ACHN (cell line): Measurements from ENCODE around the gene AAR2.

Source experiments
- DNase-seq: peaks from one replicate; pipeline ENCODE4 v3.0.0-alpha.2; 2015
- in situ Hi-C: cut with HindIII; loops from 2 replicates; pipeline ENCODE4 v1.10.0; 2017; ENCODE audit warnings: low sequenced_read_pairs, low pct_ligation_motif_present, low pct_unique_long_range_greater_than_20kb

AAR2 gene

DNA sequence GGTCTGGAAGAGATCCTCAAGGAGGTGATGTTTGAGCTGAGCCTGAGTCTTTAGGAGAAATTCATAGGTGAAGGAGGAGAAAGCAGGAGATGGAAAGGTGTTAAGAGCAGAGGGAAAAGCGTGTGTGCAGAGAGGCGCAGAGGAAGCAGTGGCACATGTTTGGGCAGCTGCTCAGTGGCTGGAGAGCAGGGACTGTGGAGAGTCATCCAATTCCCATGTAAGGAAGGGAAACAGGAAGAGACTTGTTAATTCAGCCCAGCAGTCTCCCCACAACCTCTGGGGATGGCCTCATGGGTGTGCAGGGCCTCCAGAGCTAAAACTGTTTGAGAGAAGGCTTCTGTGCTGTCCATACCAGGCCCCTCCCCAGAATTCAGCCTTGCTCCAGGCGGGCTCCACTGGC is 16.2 kb downstream of the AAR2 start:
- DNase-seq = no peak
- in situ Hi-C loops = no loop called here

DNA sequence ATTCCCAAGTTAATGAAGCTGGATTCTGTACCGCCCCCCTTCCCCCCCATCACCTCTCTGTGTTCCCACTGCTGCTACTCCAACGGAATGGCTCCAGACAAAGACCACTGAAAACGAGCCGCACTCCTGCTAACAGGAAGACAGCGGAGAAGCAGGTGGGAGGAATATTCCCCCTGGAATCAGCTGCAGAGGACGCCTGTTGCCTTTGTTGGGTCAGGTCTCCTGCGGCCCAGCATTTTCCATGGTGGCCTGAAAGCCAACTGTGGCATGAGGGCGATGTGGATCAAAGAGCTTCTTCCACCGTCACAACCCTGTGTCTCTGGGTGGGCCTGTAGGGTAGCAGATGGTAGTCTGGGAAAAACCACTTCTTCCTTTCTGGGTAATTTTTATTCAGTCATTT is 16.8 kb downstream of the AAR2 start:
- no peak for DNase-seq
- in situ Hi-C loops = no loop called here

DNA sequence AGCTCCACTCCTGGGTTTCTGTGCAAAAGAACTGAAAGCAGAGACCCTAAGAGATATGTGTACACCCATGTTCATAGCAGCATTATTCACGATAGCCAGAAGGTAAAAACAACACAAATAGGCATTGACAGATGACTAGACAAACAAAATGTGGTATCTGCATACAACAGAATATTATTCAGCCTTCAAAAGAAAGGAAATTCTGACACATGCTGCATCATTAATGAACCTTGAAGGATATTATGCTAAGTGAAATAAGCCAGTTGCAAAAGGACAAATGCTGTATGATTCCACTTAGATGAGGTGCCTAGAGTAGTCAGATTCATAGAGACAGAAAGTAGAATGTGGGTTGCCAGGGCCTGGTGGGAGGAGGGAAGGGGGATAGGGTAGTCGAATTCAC is 17.8 kb downstream of the AAR2 start:
- DNase-seq = no peak
- in situ Hi-C loops = no loop called here

DNA sequence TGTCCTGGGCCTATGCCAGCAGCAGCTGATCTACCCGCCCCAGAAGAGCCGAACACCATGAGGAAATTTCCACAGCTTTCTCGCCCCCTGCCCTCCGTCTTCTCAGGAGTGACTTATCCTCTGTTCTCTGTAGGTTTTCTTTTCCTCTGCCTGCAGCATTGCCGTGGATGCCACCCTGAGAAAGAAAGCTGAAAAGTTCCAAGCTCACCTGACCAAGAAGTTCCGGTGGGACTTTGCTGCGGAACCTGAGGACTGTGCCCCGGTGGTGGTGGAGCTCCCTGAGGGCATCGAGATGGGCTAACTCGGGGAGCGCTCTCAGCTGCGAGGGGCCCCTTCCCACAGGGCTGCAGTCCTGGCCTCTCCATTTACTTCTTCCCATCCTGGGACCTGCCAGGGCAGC is 19.2 kb downstream of the AAR2 start:
- in situ Hi-C loops = no loop called here

DNA sequence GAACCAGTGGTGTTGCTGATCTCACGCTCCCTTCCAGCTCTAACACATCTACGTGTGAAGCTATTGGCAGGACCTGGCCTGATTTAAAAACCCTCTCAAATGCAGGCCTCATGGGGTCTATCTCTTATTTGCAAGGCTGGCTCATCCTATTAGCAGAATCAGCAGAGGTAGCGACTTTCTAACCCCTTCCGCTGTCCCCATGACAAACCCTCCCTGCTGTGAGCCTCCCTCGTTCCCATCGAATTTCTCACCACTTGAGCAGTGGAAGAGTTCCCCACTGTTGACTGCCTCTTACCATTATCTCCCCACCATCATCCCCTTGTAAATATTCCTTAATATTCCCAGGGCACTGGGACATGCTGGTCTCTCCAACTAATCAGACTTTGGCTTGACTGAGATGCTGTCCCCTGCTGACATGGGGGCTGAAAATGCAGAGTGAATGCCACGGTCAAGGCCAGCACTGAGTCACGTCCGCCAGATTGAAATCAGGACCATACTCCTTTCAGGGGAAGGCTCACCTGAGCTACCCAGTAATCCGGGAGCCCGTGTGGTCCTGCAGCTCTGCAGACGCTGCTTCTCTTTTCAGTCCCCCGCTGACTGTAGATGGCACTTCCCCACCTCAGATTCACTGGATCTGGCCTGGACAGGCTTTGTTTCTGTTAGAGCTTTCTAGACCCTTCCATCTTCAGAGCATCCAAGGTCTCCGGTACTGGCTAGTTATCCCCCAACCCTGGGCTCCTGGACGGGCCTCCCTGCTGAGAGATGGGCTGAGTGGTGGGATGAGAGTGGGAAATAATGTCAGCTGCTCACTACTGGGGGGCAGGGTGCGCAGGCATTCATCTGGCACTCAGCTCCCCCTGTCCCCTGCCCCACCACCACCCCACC is 23.1 kb downstream of the AAR2 start:
- in situ Hi-C loops = no loop called here
- no peak for DNase-seq

More for the DNA sequence above, 19.2 kb downstream of the AAR2 start:
- no peak for DNase-seq

DNA sequence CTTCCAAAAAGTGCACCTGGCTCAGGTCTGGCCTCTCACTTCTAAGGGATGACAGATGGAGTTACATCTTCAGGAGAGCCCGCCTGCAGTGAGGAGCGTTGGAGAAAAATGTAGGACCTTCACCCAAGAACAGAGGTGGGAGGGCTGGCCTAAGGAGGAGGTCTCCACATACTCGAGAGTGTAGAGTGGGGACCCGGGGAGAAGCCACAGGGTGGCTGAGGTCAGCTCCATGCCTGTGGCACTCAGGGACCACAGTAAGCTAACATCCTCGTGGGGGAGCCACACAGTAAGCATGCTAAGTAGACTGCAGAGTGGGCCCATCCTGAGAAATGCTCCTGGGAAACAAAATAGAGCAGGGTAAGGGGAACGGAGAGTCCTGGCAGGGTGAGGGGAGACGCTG is 24.0 kb downstream of the AAR2 start:
- no peak for DNase-seq
- in situ Hi-C loops = no loop called here

DNA sequence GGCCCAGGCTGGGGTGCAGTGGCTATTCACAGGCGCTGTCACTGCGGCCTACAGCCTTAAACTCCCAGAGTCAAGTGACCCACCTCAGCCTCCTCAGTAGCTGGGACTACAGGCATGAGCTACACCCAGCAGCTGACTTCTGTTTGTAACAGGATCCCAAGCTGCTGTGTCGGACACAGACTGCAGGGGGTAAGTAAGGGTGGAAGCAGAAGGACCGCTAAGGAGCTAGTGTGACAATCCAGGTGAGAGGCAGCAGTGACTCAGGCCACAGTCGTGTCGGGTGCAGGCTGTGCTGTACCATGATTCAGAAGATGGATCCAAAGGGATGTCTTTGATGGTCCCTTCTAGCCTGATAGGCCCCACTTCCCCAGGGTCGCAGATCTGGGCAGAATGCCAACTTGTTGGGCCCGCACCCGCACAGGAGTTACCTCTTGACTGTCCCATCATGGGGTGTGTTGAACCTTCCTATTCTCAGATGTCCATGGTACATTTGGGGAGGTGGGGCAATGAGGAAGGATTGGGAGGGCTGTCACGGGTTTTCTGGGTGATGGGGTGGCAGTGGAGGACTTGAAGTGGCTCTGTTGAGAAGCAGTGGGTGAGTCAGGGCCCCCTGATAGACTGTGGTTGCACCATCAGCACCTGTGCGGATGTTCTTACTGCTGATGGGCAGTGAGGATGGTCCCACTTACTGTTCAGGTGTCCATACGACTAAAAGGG is 25.3 kb downstream of the AAR2 start:
- no peak for DNase-seq
- in situ Hi-C loops = no loop called here

DNA sequence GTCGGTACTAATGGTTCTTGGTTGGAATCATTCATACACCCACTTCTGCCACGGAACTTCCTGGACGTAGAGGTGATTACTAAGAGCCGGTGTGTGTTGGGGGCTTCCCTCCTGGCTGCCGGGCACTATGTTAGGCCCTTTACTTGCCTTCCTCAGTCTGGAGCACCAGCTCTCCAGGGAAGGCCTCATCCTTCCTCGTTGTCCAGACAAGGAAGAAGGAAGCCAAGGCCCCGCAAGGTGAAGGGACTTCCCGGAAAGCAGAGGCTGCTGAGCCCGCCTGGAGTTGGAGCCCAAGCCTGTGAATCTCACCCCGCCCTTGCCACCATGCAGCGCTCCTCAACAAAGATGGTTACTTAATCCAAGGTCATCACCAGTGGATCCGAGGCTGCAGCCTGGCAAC is 26.2 kb downstream of the AAR2 start:
- in situ Hi-C loops = no loop called here
- DNase-seq = no peak

DNA sequence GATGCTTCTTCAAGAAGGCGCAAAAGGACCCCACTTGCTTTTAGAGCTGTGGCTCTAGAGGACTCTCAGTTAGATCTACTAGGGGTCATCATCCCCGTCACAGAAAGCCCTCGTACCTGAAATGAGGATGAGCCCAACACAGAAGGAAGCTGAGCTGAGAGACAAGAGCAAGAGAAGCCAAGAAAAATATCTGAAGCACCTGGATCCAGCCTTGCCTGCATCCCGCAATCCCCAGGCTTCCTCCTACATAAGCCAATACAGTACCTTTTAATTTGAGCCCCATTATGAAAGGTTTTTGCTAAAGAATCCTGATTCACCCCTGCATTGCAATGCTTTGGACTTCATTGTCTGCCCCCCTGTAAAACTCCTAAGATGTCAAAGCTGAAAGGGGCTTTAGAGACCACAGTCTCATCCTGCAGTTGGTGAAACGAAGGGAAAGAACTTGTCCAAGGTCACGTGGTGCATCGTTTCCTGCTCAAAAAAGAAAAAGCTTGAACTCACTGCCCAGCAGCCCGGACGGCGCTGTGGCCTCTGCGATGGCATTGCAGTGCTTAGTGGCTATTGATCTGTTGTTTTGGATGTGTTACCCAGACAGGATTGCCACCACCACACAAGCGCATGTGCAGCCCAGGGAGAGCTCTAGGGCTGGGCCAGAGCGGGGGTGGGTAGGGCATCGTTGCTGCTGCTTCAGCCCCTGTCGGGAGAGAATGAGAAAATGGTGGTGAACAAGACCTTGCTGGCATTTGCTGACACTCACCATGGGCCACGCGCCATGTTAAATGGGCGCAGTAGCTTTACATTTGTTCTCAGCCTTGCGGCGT is 28.4 kb downstream of the AAR2 start:
- in situ Hi-C loops = no loop called here

DNA sequence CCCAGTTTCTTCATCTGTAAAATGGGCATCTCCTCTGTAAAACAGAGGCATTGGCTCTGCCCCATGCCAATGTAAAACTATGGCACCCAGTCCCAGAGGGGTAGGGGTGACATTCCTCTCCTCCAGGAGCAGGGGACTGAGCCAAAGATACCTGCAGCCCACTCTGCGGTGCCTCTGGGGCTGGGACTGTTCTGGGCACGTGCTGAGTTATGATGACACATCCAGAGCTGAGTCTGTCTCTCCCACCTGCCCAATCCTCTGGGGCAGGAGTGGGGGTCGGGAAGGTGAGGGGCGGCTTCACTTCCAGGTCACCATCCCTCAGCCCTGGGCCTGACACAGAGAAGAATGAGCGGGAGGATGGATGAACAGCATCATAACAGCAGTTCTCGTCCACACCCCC is 29.9 kb downstream of the AAR2 start:
- no peak for DNase-seq
- in situ Hi-C loops = no loop called here

More for the DNA sequence above, 28.4 kb downstream of the AAR2 start:
- DNase-seq = no peak

DNA sequence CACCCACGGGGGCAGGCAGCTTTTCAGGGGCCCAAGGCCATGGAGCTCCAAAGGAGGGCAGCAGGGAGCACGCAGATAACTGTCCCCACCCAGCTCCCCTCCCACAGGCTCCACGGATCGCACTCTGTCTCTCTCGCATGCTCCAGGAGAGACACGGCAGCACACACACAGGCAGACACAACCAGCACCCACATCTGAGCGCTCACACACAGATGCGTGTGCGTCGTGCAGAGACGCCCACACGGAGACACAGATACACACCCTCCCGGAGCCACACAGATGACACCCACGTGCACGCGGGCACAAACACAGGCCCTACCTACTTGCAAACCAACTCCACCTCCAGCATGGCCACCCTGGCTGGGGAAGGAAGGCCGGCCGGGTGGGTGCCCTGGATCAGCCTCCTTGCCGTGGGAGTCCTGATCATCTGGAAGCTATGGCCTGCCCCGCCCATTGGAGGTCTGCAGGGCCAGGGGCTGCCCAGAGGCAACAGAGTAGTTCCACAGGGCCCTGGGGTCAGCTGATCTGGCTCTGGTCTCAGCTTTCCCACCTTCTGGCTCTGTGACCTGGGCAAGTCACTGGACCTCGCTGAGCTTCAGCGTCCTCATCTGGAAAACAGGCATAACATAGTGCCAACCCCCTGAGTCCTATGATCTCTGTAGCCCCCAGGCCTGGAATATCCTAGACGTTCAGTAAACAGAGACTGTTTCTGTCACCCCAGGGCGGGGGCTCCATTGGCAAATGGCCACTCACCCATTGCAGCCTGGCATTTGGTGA is 31.5 kb downstream of the AAR2 start:
- in situ Hi-C loops = no loop called here
- DNase-seq = no peak

DNA sequence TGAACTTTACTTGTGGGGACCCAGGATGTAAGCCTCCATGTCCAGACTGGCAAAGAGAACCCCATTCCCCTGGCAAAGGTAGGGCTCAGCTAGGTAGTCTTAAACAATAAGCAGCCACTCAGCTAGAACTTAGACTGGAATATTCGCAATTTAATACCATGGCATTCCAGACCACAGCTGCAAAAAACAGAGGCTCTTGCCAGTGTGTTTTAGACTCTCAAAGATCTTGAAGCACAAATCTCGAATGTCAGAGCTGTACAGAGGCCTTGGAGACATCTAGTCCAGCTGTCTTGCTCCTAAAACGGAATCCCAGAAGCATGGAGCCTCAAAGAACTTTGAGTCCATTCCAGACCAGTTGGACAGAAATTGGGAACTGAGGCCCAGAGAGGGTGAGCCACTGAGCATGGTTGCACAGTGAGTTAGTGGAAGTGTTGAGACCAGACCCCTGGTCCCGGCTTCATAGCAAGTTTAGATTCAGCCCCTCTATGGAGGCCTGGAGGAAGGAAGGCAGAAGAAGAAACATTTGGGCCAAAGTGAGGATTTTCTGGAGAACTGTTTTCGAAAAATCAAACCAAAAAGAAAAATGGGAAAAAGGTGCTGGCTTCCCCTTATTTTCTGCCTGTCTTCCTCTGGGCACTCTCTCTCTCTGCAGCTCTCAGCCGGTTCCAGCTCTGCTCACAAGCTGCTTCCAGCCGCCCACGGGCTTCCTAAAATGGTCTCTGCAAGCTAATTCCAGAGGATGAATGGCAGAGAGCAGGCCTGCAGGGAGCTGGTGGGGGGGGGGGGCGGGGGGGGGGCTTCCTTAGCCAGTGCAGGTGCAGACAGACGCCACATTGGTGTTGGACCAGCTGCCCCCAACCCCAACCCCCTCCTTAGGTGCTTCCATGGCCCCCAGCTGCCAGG is 32.4 kb downstream of the AAR2 start:
- DNase-seq = no peak
- in situ Hi-C loops = no loop called here

DNA sequence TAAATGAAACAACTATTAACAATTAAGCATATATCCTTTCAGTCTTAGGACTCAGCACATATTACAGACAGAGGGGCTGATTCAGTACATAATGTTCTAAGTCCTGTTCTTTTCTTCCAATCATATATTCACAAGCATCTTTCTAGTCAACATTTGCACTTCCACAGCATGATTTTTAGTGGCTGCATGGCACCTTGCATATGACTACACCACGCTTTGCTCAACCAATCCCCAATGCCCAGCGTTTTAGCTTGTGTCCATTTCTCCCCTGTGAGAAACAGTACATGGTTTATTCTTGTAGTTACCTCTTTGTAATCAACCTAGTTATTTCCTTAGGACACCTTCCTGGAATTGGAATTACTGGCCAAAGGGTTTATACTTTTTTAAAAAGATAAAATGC is 33.2 kb downstream of the AAR2 start:
- no peak for DNase-seq
- in situ Hi-C loops = no loop called here

DNA sequence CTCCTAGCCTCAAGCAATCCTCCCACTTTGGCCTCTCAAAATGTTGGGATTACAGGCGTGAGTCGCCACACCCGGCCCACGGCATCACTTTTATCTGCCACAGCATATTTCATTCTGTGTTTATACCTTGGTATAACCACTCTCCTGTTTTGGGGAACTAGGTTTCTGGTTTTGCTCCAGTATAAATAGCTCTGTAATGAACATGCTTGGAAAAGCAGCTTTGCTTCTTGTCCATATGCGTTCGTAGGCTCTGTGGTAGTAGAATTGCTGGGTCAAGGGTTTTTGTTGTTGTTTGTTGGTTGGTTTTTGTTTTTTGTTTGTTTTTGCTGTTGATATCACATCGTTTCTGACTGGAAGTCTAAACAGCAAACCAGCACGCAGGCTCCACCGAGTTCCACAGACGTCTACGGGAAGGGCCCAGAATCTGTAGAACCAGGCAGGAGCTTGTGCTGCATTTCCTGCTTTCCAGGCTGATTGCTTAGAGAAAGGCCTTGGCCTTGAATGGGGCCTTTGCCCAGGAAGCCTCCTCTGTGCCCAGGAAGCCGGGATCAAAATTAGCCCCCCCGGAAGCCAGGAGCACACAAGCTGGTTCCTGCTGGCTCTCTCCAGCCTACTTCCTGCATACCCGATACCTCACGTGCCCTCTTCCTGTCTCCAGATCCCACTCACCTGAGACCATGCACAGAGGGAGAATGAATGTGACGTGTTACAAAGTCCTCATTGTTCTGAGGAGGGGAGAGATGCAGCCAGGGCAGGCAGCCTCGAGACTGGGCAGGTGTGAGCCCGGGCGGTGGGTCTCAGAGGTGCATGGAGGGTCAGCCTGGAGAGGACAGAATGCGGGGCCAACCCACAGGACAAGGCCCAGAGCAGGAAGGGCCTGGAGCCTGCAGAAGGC is 34.7 kb downstream of the AAR2 start:
- in situ Hi-C loops = no loop called here
- no peak for DNase-seq

DNA sequence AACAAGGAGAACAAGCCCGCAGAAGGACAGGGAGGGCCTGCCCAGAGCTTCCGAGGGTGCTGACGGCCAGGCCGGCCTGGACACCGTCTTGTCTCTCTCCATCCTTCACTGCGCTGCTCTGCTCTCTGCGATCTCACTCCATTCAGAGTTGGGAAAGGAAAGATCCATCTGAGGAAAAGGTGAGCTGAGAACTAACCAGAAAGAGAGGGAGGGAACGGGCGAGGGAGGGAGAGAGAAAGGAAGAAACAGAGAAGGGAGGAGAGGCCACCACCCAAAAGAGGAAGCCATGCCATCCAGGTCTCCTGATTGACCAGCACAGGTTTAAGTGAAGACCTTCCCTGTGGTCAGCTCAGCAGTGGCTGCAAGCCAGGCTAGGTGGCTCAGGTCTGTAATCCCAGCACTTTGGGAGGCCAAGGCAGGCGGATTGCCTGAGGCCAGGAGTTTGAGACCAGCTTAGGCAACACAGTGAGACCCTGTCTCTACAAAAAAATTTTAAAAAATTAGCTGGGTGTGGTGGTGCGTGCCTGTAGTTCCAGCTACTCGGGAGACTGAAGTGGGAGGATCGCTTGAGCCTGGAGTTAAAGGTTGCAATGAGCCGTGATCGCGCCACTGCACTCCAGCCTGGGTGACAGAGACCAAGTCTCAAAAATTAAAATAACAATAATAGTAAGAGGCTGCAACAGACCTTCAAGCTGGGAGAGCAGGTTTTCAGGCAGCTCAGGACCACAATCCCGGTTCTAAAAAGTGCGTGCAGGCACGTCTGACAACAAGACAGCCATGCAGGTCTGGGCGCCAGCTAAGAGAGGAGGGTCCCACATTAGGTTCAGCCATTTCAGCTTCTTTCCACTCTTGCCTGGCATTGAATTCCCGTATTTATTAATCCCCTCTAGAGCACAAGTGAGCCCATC is 35.6 kb downstream of the AAR2 start:
- DNase-seq = no peak
- in situ Hi-C loops = no loop called here
